SU-DHL-6 (cell line): ENCODE measurements around the gene SPOCK1.

Experiments used
- H2AFZ ChIP-seq: fragments of 200-600 bp; sonication (generic); 2 replicates; pipeline ENCODE4 v1.6.1; 2014; ENCODE audit warnings: low read depth, mild to moderate bottlenecking, moderate library complexity, mixed read lengths, antibody characterized with exemption, low read length; ENCODE audit not compliant: severe bottlenecking
- H3F3A ChIP-seq: fragments of 200-600 bp; shearing (Covaris generic); 2 replicates; pipeline ENCODE4 v1.6.0; 2016; ENCODE audit warnings: antibody characterized with exemption, mild to moderate bottlenecking; ENCODE audit not compliant: insufficient read depth
- H3K27ac ChIP-seq: fragments of 200-600 bp; sonication (generic); 2 replicates; pipeline ENCODE4 v1.5.1; 2016; ENCODE audit warnings: low read depth, mild to moderate bottlenecking, low read length, moderate library complexity, mixed read lengths
- H3K27me3 ChIP-seq: fragments of 200-600 bp; sonication (generic), shearing (Covaris generic); 2 replicates; pipeline ENCODE4 v1.6.0; 2014; ENCODE audit warnings: mild to moderate bottlenecking, low read length
- H3K36me3 ChIP-seq: fragments of 200-600 bp; sonication (generic); 2 replicates; pipeline ENCODE4 v1.6.1; 2014; ENCODE audit warnings: mild to moderate bottlenecking, low read length, mixed read lengths
- H3K4me2 ChIP-seq: fragments of 300-600, 200-600 bp; shearing (Covaris generic), sonication (generic); 2 replicates; pipeline ENCODE4 v1.6.0; 2014; ENCODE audit warnings: low read length, low read depth, mild to moderate bottlenecking; ENCODE audit not compliant: poor library complexity, severe bottlenecking
- H3K4me3 ChIP-seq: fragments of 200-600 bp; sonication (generic); 2 replicates; pipeline ENCODE4 v1.5.1; 2014; ENCODE audit warnings: antibody characterized with exemption, low read length, mild to moderate bottlenecking, mixed read lengths; ENCODE audit not compliant: insufficient read depth, poor library complexity, severe bottlenecking
- H3K79me2 ChIP-seq: fragments of 200-600 bp; sonication (generic); 2 replicates; pipeline ENCODE4 v1.6.1; 2014; ENCODE audit warnings: mild to moderate bottlenecking, low read length, moderate library complexity; ENCODE audit not compliant: insufficient read depth
- H3K9ac ChIP-seq: fragments of 200-600 bp; sonication (generic); 2 replicates; pipeline ENCODE4 v1.7.0; 2014; ENCODE audit warnings: mild to moderate bottlenecking, low read length
- H3K9me2 ChIP-seq: fragments of 200-600 bp; sonication (generic); replicated peaks from 2 replicates; pipeline ENCODE4 v1.6.1; 2014; ENCODE audit warnings: low read length; ENCODE audit not compliant: insufficient read depth
- H3K9me3 ChIP-seq: fragments of 200-600 bp; sonication (generic); 2 replicates; pipeline ENCODE4 v1.6.1; 2014; ENCODE audit warnings: low read length, mixed read lengths; ENCODE audit not compliant: insufficient read depth
- H4K20me1 ChIP-seq: fragments of 200-600 bp; sonication (generic); 2 replicates; pipeline ENCODE4 v1.6.1; 2014; ENCODE audit warnings: low read depth, mild to moderate bottlenecking, antibody characterized with exemption, low read length, moderate library complexity, mixed read lengths
- CTCF ChIP-seq: fragments of 200-600 bp; sonication (generic); IDR thresholded peaks from one replicate; pipeline ENCODE4 v1.5.1; 2017; ENCODE audit warnings: antibody characterized with exemption, mild to moderate bottlenecking, low read length, moderate library complexity; ENCODE audit not compliant: insufficient read depth, poor library complexity, severe bottlenecking
- EZH2phosphoT487 ChIP-seq: fragments of 200-600 bp; sonication (generic), shearing (Covaris generic); conservative IDR thresholded peaks from 2 replicates; pipeline ENCODE4 v1.6.1; 2018; ENCODE audit warnings: mild to moderate bottlenecking, antibody characterized with exemption, low read length, moderate library complexity, mixed read lengths

Gene SPOCK1

GRCh38 chr5:136927571-136927970 is 571.6 kb downstream of the SPOCK1 start:
- Histone ChIP-seq H4K20me1 (no peaks in the 10 kb centered on the region), H3K4me2 (no peak overlapping the region), H3K9me3 (no peaks in the 10 kb centered on the region), H2AFZ (no peak overlapping the region), H3K4me3 (no peak overlapping the region), H3K36me3 (no peaks in the 10 kb centered on the region), H3K9me2 (no peaks in the 10 kb centered on the region), H3K27me3 (no peaks in the 10 kb centered on the region), H3F3A (no peaks in the 10 kb centered on the region), H3K9ac (no peak overlapping the region), H3K79me2 (no peaks in the 10 kb centered on the region), H3K27ac (no peak overlapping the region)
- no peak for TF ChIP-seq CTCF
- TF ChIP-seq EZH2phosphoT487 = no peak

- no peaks in the 10 kb centered on the region for H3K36me3 ChIP-seq
- H4K20me1 ChIP-seq = no peaks in the 10 kb centered on the region
- no peaks in the 10 kb centered on the region for H3F3A ChIP-seq
- no peak overlapping the region for H3K4me2 ChIP-seq
- no peak overlapping the region for H3K27ac ChIP-seq
- no peak overlapping the region for H3K9ac ChIP-seq
- H3K9me3 ChIP-seq = no peaks in the 10 kb centered on the region
- H3K27me3 ChIP-seq = no peaks in the 10 kb centered on the region
- H3K4me3 ChIP-seq = no peak overlapping the region
- H3K9me2 ChIP-seq = no peaks in the 10 kb centered on the region
- no peak overlapping the region for H2AFZ ChIP-seq
- TF ChIP-seq EZH2phosphoT487 (no peak), CTCF (no peak)
- H3K79me2 ChIP-seq = no peaks in the 10 kb centered on the region
These were observed 573.1 kb downstream of the SPOCK1 start for GRCh38 chr5:136926073-136926472.
